Activated CD8-positive, alpha-beta memory T cell treated with anti-CD3 and anti-CD28 coated beads, Interleukin-2, amount 50 U/mL, for 1 hour (primary cell): ENCODE results near the gene PDE4A.

ENCODE experiments used
- DNase-seq: peaks from one replicate; pipeline ENCODE4 v3.0.0-alpha.2; 2020; ENCODE audit errors: extremely low read depth

The PDE4A gene

DNA sequence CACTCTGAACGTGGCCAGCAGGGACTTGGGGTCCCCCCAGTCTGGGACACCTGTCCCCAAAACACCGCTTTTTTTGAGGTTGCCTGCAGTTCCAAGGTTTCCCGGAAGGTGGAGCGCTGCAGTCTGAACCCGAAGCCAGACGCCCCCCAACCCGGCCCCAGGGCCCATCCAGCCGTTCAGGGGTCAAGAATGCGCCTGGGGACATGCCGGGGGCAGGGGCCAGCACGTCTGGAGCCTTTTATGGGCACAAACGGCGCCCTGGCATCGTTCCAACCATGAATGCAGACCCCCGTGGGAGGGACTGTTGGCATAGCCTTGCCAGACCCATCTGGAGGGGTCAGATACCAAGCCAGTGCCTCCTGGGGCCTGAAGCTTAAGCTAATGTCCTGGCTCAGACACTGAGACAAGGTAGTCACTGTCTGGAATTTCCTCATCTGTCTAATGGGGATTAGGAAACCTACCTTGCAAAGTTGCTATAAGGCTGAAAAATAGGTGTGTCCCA lies 90.0 kb downstream of the PDE4A start:
- no peak for DNase-seq

GRCh38 chr19:10513223-10513622 lies 92.9 kb downstream of the PDE4A start:
- DNase-seq = no peak

DNA sequence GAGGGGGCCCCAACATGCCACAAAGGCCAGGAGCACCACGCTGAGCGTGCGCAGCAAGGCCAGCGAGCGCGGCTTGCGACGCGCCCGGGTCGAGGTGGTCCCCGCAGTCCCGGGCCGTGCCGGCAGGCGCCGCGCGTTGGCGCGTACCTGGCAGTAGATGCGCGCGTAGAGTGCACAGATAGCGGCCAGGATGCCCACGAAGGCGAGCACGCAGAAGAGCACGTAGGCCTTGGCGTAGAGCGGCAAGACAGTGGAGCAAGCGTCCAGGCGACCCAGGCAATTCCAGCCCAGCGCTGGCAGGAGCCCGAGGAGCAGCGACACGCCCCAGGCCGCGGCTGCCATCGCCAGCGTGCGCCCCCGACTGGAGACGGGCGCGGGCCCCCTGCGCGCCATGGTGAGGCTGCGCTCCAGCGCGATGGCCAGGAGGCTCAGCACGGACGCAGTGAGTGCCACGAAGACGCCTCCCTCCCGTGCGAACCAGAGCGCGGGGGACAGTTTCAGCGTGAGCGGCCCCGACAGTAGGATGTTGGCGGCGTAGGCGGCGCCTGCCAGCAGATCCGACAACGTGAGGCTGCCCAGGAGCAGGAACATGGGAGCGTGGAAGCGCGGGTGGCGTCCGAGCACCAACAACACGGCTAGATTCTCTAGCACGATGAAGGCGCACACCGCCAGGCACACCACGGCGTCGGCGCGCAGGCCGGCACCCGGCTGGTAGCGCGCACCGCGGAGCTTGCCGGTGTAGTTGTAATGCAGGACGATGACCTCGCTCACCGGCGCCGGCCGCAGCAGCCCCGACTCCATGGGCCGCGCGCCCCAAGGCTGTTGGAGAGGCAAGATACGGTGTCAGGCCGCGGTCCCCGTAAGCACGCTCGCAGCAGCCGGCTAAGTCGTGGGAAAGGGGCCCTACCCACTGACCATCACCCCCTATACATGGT lies 94.1 kb downstream of the PDE4A start:
- DNase-seq = no peak

GRCh38 chr19:10516064-10516385 lies 95.7 kb downstream of the PDE4A start:
- DNase-seq = peak; percentile 36

GRCh38 chr19:10516671-10517286 lies 96.4 kb downstream of the PDE4A start:
- DNase-seq = no peak

GRCh38 chr19:10517361-10517759 lies 97.0 kb downstream of the PDE4A start, which contains the start of gene S1PR5:
Gene S1PR5, minus strand, starts transcription at chr19:10517447. Its CDS starts 2,436 bp downstream, at chr19:10515011.
- no peak for DNase-seq

DNA sequence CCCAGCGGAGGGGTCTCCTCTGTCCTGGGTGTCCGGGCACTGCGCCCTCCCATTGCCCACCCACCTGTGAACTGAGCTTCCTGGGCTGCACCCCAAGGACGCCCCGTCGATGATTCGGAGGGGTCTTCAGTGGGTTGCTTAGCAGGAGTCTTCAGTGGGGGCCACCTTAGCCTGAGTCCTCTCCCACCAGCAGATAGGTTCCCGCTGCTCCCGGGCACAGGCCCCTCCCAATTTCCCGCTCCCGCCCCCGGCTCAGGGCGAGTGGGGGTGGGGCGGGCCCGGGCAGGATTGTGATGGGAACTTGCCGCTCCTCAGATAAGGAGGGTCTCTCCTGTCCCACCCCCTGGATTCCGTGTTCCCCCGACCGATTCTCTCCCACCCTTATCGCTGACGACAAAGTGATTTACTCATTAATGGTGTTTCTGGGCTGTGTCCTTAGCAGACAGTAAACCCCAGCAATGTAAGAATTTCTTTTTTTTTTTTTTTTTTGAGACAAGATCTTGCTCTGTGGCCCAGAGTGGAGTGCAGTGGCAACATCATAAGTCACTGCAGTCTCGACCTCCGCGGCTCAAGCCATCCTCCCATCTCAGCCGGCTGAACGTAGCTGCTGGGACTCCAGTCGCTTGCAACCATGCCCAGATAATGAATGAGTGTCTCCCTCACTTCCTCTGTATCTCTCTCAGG lies 97.6 kb downstream of the PDE4A start:
- no peak for DNase-seq

- no peak for DNase-seq
These were observed 98.4 kb downstream of the PDE4A start for GRCh38 chr19:10518444-10519361.
